ENCODE results near the gene SAMD4A. TPM values are rescaled to one million over a fixed set of nuclear protein-coding genes. Genes with fewer than 3 reads are reported as not detected.

Gene SAMD4A
- total and polyA plus RNA-seq, 11 donors, result 45.0 to 247 (median 138) TPM

DNA sequence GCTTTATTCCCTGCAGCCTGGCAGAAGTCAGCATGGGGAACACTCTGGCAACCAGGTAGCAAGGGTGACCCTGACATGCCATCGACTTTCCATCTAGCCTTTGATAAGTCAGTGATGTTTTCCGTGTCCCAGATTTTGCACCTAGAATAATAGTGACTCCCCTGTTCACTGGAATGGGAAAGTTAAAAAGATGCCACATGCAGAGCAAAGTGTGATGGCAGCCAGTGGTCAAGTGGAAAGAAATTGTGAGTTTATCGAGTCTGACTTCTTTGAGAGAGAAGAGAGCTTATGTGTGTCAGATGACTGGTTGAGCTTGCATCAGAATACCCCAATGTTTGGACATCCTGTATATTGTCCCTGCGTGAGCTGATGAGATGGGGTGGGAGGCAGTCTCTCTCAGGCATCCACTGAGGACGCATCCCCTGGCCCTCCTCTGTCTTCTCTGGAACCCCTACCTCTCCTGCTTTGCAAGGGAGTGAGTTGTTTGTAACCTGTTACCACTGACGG is 187.2 kb downstream of the SAMD4A start:
- Histone ChIP-seq H3K9me3 (no peaks in the 10 kb centered on the region), H3K4me3 (no peak overlapping the region), H3K36me3 (peaks cover 0 to 76% (median 27%) of the 10 kb centered on the region in 9 donors), H3K27me3 (no peaks in the 10 kb centered on the region), H3K27ac (no peak overlapping the region), H3K4me1 (peaks cover 0 to 34% (median 17%) of the 10 kb centered on the region in 12 donors)
- ATAC-seq, result no peak
- TF ChIP-seq, protein P1, sequence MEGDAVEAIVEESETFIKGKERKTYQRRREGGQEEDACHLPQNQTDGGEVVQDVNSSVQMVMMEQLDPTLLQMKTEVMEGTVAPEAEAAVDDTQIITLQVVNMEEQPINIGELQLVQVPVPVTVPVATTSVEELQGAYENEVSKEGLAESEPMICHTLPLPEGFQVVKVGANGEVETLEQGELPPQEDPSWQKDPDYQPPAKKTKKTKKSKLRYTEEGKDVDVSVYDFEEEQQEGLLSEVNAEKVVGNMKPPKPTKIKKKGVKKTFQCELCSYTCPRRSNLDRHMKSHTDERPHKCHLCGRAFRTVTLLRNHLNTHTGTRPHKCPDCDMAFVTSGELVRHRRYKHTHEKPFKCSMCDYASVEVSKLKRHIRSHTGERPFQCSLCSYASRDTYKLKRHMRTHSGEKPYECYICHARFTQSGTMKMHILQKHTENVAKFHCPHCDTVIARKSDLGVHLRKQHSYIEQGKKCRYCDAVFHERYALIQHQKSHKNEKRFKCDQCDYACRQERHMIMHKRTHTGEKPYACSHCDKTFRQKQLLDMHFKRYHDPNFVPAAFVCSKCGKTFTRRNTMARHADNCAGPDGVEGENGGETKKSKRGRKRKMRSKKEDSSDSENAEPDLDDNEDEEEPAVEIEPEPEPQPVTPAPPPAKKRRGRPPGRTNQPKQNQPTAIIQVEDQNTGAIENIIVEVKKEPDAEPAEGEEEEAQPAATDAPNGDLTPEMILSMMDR (IDR thresholded peaks at IDR 0.05), result no peak
- no peak for TF ChIP-seq POLR2A (IDR thresholded peaks at IDR 0.05)
- intact Hi-C loops (cut with DNase I), result no loop called here
- DNase-seq, result no peak
- WGBS, 4 donors, result 84 to 93% (median 87%) methylated on average over 6 of the region's 6 CpGs

DNA sequence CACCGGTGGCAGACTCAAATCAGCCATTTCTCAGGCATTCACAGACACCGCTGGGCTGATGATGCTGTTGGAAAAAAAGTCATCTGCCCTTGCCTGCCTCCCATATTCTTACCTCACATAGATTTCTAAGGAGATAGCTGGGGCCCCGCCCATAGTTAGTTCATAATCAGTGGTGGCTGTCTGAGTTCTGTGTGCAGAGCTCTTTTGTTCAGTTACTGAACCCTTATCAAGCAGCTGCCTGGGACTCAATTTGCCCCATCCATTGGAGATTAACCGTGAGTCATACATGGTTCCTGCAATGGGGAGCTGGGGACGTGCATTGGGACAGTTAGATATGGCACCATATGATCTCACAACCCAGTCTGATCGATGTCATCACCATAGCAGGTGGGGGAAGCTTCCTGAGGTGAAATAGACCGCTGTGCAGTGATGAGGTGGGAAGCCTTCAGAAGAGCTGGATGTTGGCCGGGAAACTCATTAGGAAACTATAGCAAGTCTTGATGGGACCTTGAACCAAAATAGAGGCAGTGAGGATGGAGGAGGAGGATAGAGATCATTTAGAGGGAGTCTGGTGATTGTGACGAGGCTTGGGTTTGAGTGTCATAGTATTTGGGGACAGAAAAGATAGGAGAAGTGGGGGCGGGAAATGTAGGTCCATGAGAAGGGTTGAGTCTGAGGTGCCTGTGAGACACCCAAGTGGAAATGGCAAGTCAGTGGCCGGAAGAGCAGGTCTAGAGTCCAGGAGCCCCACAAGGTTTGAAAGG is 187.9 kb downstream of the SAMD4A start:
- ATAC-seq, result no peak
- peaks cover 0 to 74% (median 27%) of the 10 kb centered on the region in 9 donors for H3K36me3 ChIP-seq
- WGBS, 4 donors, result 81 to 88% (median 87%) methylated on average over 11 of the region's 11 CpGs

DNA sequence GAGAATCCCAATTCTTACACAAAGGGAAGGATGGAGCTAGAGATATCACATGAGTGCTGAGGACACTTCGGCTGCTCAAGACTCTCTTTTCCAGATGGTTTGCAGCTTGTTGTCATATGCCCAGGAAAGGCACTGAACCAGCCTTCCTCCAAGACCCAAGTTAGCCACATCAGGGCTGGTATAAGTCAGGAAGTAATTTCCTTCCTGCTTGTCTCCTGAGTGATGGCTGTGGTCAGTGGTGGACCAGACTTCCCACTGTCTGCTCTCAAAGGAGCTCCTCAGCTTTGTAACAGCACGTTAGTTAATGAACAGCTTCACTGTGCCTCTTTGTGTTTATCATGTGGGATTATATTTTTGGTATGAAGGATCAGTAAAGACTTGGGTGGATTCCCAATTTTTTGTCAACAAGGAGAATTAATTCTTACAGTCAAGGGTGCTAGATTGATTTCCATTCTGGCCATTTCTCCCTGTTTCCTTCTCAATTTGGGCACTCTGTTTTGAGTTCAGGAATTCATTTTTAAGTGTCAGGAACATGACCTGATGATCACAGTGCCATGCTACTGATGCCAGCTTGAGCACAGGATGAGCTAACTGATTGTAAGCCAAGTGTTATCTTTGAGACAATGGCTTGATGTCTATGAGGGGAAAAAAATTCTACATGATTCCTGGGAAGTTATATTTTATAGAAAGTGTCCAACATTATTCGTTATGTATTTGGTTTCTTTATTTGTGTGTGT is 189.9 kb downstream of the SAMD4A start:
- intact Hi-C loops (cut with DNase I), result no loop called here
- H3K4me3 ChIP-seq, result no peak overlapping the region
- H3K4me1 ChIP-seq, result peaks cover 0 to 43% (median 14%) of the 10 kb centered on the region in 12 donors
- no peak overlapping the region for H3K27ac ChIP-seq
- DNase-seq, result no peak
- ATAC-seq, result no peak
- H3K9me3 ChIP-seq, result no peaks in the 10 kb centered on the region
- no peak for TF ChIP-seq POLR2A (IDR thresholded peaks at IDR 0.05)
- TF ChIP-seq, protein P1 (IDR thresholded peaks at IDR 0.05), result no peak
- H3K27me3 ChIP-seq, result no peaks in the 10 kb centered on the region
- peaks cover 0 to 74% (median 35%) of the 10 kb centered on the region in 9 donors for H3K36me3 ChIP-seq
- 42 to 64% (median 51%) methylated on average over 3 of the region's 3 CpGs for WGBS, 4 donors

More for the DNA sequence above, 187.9 kb downstream of the SAMD4A start:
- no peak for DNase-seq
- TF ChIP-seq, protein P1 (IDR thresholded peaks at IDR 0.05), result no peak
- TF ChIP-seq POLR2A (IDR thresholded peaks at IDR 0.05), result no peak
- H3K27ac ChIP-seq, result no peak overlapping the region
- intact Hi-C loops (cut with DNase I), result no loop called here
- no peak overlapping the region for H3K4me3 ChIP-seq
- H3K9me3 ChIP-seq, result no peaks in the 10 kb centered on the region
- H3K27me3 ChIP-seq, result no peaks in the 10 kb centered on the region
- H3K4me1 ChIP-seq, result peaks cover 0 to 34% (median 15%) of the 10 kb centered on the region in 12 donors

DNA sequence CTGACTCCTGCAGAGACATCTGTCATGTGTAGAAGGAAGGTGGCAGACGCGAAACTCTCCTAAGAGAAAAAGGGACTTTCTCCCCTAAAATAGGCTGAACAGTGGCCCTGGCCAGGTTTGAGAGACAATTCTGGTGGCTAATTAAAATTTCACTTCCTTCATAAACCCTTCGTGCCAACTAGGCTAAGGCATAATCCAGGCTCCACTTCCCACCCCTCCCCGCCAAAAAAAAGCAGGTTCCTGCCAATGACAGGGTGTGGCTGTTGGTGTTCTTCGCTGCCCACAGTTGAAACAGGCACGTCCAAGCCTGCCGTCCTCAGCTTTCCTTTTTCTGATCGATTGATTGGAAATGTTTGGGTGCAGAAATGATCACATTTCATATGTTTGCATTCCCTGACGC is 191.1 kb downstream of the SAMD4A start:
- WGBS, 4 donors, result 55 to 72% (median 62%) methylated on average over 9 of the region's 9 CpGs
- Histone ChIP-seq H3K4me1 (peaks cover 0 to 44% (median 14%) of the 10 kb centered on the region in 12 donors), H3K27ac (no peak overlapping the region), H3K9me3 (no peaks in the 10 kb centered on the region), H3K4me3 (no peak overlapping the region), H3K27me3 (no peaks in the 10 kb centered on the region), H3K36me3 (peaks cover 0 to 74% (median 33%) of the 10 kb centered on the region in 9 donors)
- ATAC-seq (no peak), DNase-seq (no peak)
- intact Hi-C loops (cut with DNase I), result no loop called here
- no peak for TF ChIP-seq POLR2A (IDR thresholded peaks at IDR 0.05)
- TF ChIP-seq, protein P1 (IDR thresholded peaks at IDR 0.05), result no peak
